Ovary (tissue), 3 donors: ENCODE data around the gene SPAAR.

Experiments used
- CTCF ChIP-seq, 3 donors: fragments of 450-650 bp in 2 of 3; fragments of 200-600 bp in 1 of 3; IDR thresholded peaks; one replicate each; pipeline versions ENCODE4 v1.5.1 to v1.8.0; 2016 to 2022; ENCODE audit warnings: antibody characterized with exemption in 3 of 3, mild to moderate bottlenecking in 1 of 3
- EP300 ChIP-seq: sonication (generic); formaldehyde crosslinking; IDR thresholded peaks from one replicate; pipeline ENCODE4 v1.6.1; 2017; ENCODE audit warnings: antibody characterized with exemption
- POLR2A ChIP-seq: fragments of 450-650 bp; IDR thresholded peaks from one replicate; pipeline ENCODE4 v1.6.1; 2017; ENCODE audit warnings: antibody characterized with exemption, mild to moderate bottlenecking, moderate library complexity
- donor health status: DM: no; HTN: no; CAD: no.

- TF ChIP-seq POLR2A (no peak), CTCF (IDR thresholded peaks at IDR 0.05) (peak; percentile 61 to 75 (median 72)), EP300 (no peak)
These were observed 36.2 kb downstream of the SPAAR start for GRCh38 chr9:35945341-35946018.
